Muscle of leg (tissue), 11 donors: ENCODE data around the gene SLC12A9. TPM values are rescaled to one million over a fixed set of nuclear protein-coding genes. Genes with fewer than 3 reads are reported as not detected.

Source experiments
- DNase-seq: peaks from one replicate; pipeline ENCODE4 v3.0.0; 2013
- H3K27ac ChIP-seq: one replicate; pipeline ENCODE4 v1.5.1; 2013; ENCODE audit warnings: mild to moderate bottlenecking, low read length, control low read depth
- H3K27me3 ChIP-seq: one replicate; pipeline ENCODE4 v1.6.1; 2013; ENCODE audit warnings: low read length; ENCODE audit not compliant: control insufficient read depth, insufficient read depth
- H3K36me3 ChIP-seq: one replicate; pipeline ENCODE4 v1.6.1; 2013; ENCODE audit warnings: low read length; ENCODE audit not compliant: control insufficient read depth, insufficient read depth
- H3K4me1 ChIP-seq: one replicate; pipeline ENCODE4 v1.6.1; 2013; ENCODE audit warnings: low read length; ENCODE audit not compliant: control insufficient read depth, insufficient read depth
- H3K4me3 ChIP-seq: one replicate; pipeline ENCODE4 v1.5.1; 2013; ENCODE audit warnings: low read length, control low read depth
- H3K9me3 ChIP-seq: replicated peaks from 2 replicates; pipeline ENCODE4 v1.6.1; 2013; ENCODE audit warnings: low read depth, low read length; ENCODE audit not compliant: control insufficient read depth
- WGBS: methylation state at CpG from one replicate; pipeline ENCODE4 v1.1.5; 2013; ENCODE audit warnings: missing lambda C conversion rate; ENCODE audit not compliant: insufficient coverage; 5-methylcytosine and 5-hydroxymethylcytosine counted together
- polyA plus RNA-seq, 8 donors: library from polyadenylated mRNA; unstranded; fragments of 120-200 nt; gene quantifications; one replicate each; pipeline versions ENCODE4 v1.2.1 to v1.2.3, GENCODE V29; 2013; ENCODE audit warnings: inconsistent platforms in 1 of 8, low replicate concordance in 1 of 8; ENCODE audit not compliant: insufficient read length in 8 of 8, insufficient read depth in 1 of 8
- total RNA-seq: library from RNA; stranded (reverse); fragments of 120-200 nt; gene quantifications from one replicate; pipeline ENCODE4 v1.2.4, GENCODE V29; 2013

SLC12A9 gene
- total and polyA plus RNA-seq, 9 donors: 9.7 to 25.4 (median 18.4) TPM

- H3K4me1 ChIP-seq: no peaks in the 10 kb centered on the region
- no peak overlapping the region for H3K27ac ChIP-seq
- no peaks in the 10 kb centered on the region for H3K36me3 ChIP-seq
- H3K9me3 ChIP-seq: no peaks in the 10 kb centered on the region
- peaks cover 2% of the 10 kb centered on the region for H3K27me3 ChIP-seq
- 77% methylated on average over 6 of the region's 8 CpGs for WGBS
- DNase-seq: no peak
- no peak overlapping the region for H3K4me3 ChIP-seq
These were observed 62.5 kb downstream of the SLC12A9 start for GRCh38 chr7:100914879-100915447.

Other genes starting within 250 kb of the SLC12A9 start
- gene MOSPD3, start 240.2 kb upstream of the SLC12A9 start, total RNA-seq: 7.1 TPM
- gene MOSPD3, start 240.2 kb upstream of the SLC12A9 start, polyA plus RNA-seq: 10 to 100 TPM; 16.0 to 23.5 (median 17.8) TPM
- gene TFR2, start 211.2 kb upstream of the SLC12A9 start, total RNA-seq: 0.22 TPM
- 1 to 10 TPM in 3 of 8 donors, under 1 TPM in 5; 0.64 to 2.2 (median 0.86) TPM for gene TFR2, start 211.2 kb upstream of the SLC12A9 start, polyA plus RNA-seq
- not detected for gene ACTL6B, start 196.3 kb upstream of the SLC12A9 start, total RNA-seq
- under 1 TPM in 2 of 8 donors, not detected in 6; 0.19 to 0.40 TPM for gene ACTL6B, start 196.3 kb upstream of the SLC12A9 start, polyA plus RNA-seq
- gene GNB2, start 179.0 kb upstream of the SLC12A9 start, total RNA-seq: 49.5 TPM
- 100 to 1,000 TPM; 146 to 202 (median 154) TPM for gene GNB2, start 179.0 kb upstream of the SLC12A9 start, polyA plus RNA-seq
- gene GIGYF1, start 158.5 kb upstream of the SLC12A9 start, total RNA-seq: 16.7 TPM
- gene GIGYF1, start 158.5 kb upstream of the SLC12A9 start, polyA plus RNA-seq: 10 to 100 TPM; 22.4 to 37.5 (median 29.9) TPM
- gene POP7, start 146.6 kb upstream of the SLC12A9 start, total RNA-seq: 31.6 TPM
- 10 to 100 TPM; 23.5 to 28.1 (median 25.1) TPM for gene POP7, start 146.6 kb upstream of the SLC12A9 start, polyA plus RNA-seq
- gene EPO, start 132.2 kb upstream of the SLC12A9 start, total RNA-seq: not detected
- gene EPO, start 132.2 kb upstream of the SLC12A9 start, polyA plus RNA-seq: under 1 TPM in 5 of 8 donors, not detected in 3; 0.07 to 0.40 (median 0.18) TPM
- gene ZAN, start 119.1 kb upstream of the SLC12A9 start, total RNA-seq: not detected
- under 1 TPM in 1 of 8 donors, not detected in 7; 0.05 TPM for gene ZAN, start 119.1 kb upstream of the SLC12A9 start, polyA plus RNA-seq
- gene EPHB4, start 25.2 kb upstream of the SLC12A9 start, total RNA-seq: 44.6 TPM
- gene EPHB4, start 25.2 kb upstream of the SLC12A9 start, polyA plus RNA-seq: 10 to 100 TPM; 39.0 to 74.9 (median 55.9) TPM
- 31.7 TPM for gene TRIP6, start 14.7 kb downstream of the SLC12A9 start, total RNA-seq
- 10 to 100 TPM; 40.8 to 57.6 (median 47.0) TPM for gene TRIP6, start 14.7 kb downstream of the SLC12A9 start, polyA plus RNA-seq
- 49.8 TPM for gene SRRT, start 22.4 kb downstream of the SLC12A9 start, total RNA-seq
- 100 to 1,000 TPM in 5 of 8 donors, 10 to 100 TPM in 3; 93.9 to 131 (median 105) TPM for gene SRRT, start 22.4 kb downstream of the SLC12A9 start, polyA plus RNA-seq
- 3.1 TPM for gene UFSP1, start 37.0 kb downstream of the SLC12A9 start, total RNA-seq
- 1 to 10 TPM; 2.3 to 3.8 (median 2.6) TPM for gene UFSP1, start 37.0 kb downstream of the SLC12A9 start, polyA plus RNA-seq
- gene ACHE, start 43.2 kb downstream of the SLC12A9 start, total RNA-seq: 21.5 TPM
- 10 to 100 TPM; 41.7 to 62.9 (median 47.7) TPM for gene ACHE, start 43.2 kb downstream of the SLC12A9 start, polyA plus RNA-seq
- 0.04 TPM for gene MUC3A, start 96.8 kb downstream of the SLC12A9 start, total RNA-seq
- gene MUC3A, start 96.8 kb downstream of the SLC12A9 start, polyA plus RNA-seq: 1 to 10 TPM in 2 of 8 donors, under 1 TPM in 6; 0.10 to 6.4 (median 0.29) TPM
- gene MUC12, start 116.9 kb downstream of the SLC12A9 start, total RNA-seq: 0.31 TPM
- gene MUC12, start 116.9 kb downstream of the SLC12A9 start, polyA plus RNA-seq: 1 to 10 TPM in 1 of 8 donors, under 1 TPM in 7; 0.37 to 1.4 (median 0.83) TPM
- not detected for gene MUC17, start 167.4 kb downstream of the SLC12A9 start, total RNA-seq
- 10 to 100 TPM in 1 of 8 donors, 1 to 10 TPM in 1, under 1 TPM in 3, not detected in 3; 0.01 to 10.0 (median 0.16) TPM for gene MUC17, start 167.4 kb downstream of the SLC12A9 start, polyA plus RNA-seq
- 7.2 TPM for gene TRIM56, start 232.8 kb downstream of the SLC12A9 start, total RNA-seq
- gene TRIM56, start 232.8 kb downstream of the SLC12A9 start, polyA plus RNA-seq: 10 to 100 TPM in 1 of 8 donors, 1 to 10 TPM in 7; 7.3 to 12.7 (median 8.5) TPM